GM23338 (cell line): ENCODE results near the gene DAB1. TPM values are rescaled to one million over a fixed set of nuclear protein-coding genes. Genes with fewer than 3 reads are reported as not detected.
A peak's percentile ranks its signal among the peaks of the same experiment; 100 is the strongest.

Experiments
- ATAC-seq: fragments of 200-7000 bp; cut with Tn5 transposase; 3 replicates; pipeline ENCODE4 v1.9.1; 2020
- DNase-seq: peaks from one replicate; pipeline ENCODE4 v3.0.0-alpha.2; 2015; ENCODE audit warnings: low spot score
- H2AFZ ChIP-seq: fragments of 200-600 bp; sonication (generic); 2 replicates; pipeline ENCODE4 v1.8.0; 2016; ENCODE audit warnings: antibody characterized with exemption, mild to moderate bottlenecking, moderate library complexity
- H3F3A ChIP-seq: fragments of 200-600 bp; sonication (generic); replicated peaks from 2 replicates; pipeline ENCODE4 v1.8.0; 2017; ENCODE audit warnings: antibody characterized with exemption, mixed run types, low read depth
- H3K27ac ChIP-seq: fragments of 200-600 bp; sonication (generic); 2 replicates; pipeline ENCODE4 v1.6.1; 2016; ENCODE audit warnings: low read depth
- H3K27me3 ChIP-seq: fragments of 200-600 bp; sonication (generic); 2 replicates; pipeline ENCODE4 v1.8.0; 2016; ENCODE audit warnings: mild to moderate bottlenecking, mixed run types, moderate library complexity; ENCODE audit not compliant: insufficient read depth
- H3K36me3 ChIP-seq: fragments of 200-600 bp; sonication (generic); 2 replicates; pipeline ENCODE4 v1.8.0; 2016; ENCODE audit warnings: mild to moderate bottlenecking; ENCODE audit not compliant: insufficient read depth
- H3K4me1 ChIP-seq: fragments of 200-600 bp; sonication (generic); 2 replicates; pipeline ENCODE4 v1.8.0; 2016; ENCODE audit warnings: mild to moderate bottlenecking, moderate library complexity; ENCODE audit not compliant: insufficient read depth
- H3K4me2 ChIP-seq: fragments of 200-600 bp; sonication (generic); 2 replicates; pipeline ENCODE4 v1.7.1; 2017; ENCODE audit warnings: mixed run types
- H3K4me3 ChIP-seq: fragments of 200-600 bp; sonication (generic); 2 replicates; pipeline ENCODE4 v1.6.1; 2016; ENCODE audit warnings: mixed run types
- H3K79me2 ChIP-seq: fragments of 200-600 bp; sonication (generic); replicated peaks from 2 replicates; pipeline ENCODE4 v1.8.0; 2017; ENCODE audit warnings: mild to moderate bottlenecking; ENCODE audit not compliant: insufficient read depth
- H3K9me2 ChIP-seq: fragments of 200-600 bp; sonication (generic); 2 replicates; pipeline ENCODE4 v1.8.0; 2017; ENCODE audit not compliant: insufficient read depth
- H4K20me1 ChIP-seq: fragments of 200-600 bp; sonication (generic); replicated peaks from 2 replicates; pipeline ENCODE4 v1.8.0; 2017; ENCODE audit warnings: mild to moderate bottlenecking; ENCODE audit not compliant: insufficient read depth
- H3K27ac Mint-ChIP-seq: 2 replicates; pipeline ENCODE4 v1.8.0; 2020; ENCODE audit warnings: inconsistent platforms, mild to moderate bottlenecking, moderate library complexity, mixed read lengths
- H3K27me3 Mint-ChIP-seq: 3 replicates; pipeline ENCODE4 v1.8.0; 2022; ENCODE audit warnings: low read depth, mild to moderate bottlenecking, moderate library complexity, mixed read lengths, inconsistent platforms; ENCODE audit not compliant: insufficient read depth, poor library complexity
- H3K36me3 Mint-ChIP-seq: 3 replicates; pipeline ENCODE4 v1.8.0; 2021; ENCODE audit warnings: low read depth, mild to moderate bottlenecking, inconsistent platforms, moderate library complexity, mixed read lengths
- H3K4me1 Mint-ChIP-seq: 3 replicates; pipeline ENCODE4 v1.8.0; 2020; ENCODE audit warnings: mild to moderate bottlenecking, inconsistent platforms, mixed read lengths
- H3K4me3 Mint-ChIP-seq: 3 replicates; pipeline ENCODE4 v1.8.0; 2021; ENCODE audit warnings: moderate library complexity, mild to moderate bottlenecking, inconsistent platforms, mixed read lengths
- H3K9me3 Mint-ChIP-seq: 3 replicates; pipeline ENCODE4 v1.8.0; 2020; ENCODE audit warnings: moderate library complexity, mild to moderate bottlenecking, inconsistent platforms, mixed read lengths
- CREB1 ChIP-seq: fragments of 250-450 bp; sonication (Bioruptor Pico); IDR thresholded peaks from 2 replicates; pipeline ENCODE4 v1.5.0; 2020; ENCODE audit warnings: low read depth, mild to moderate bottlenecking, moderate library complexity
- CTCF ChIP-seq, 2 experiments: fragments of 200-600 bp in 1 of 2; sonication (generic) in 1 of 2; conservative IDR thresholded peaks; 2 replicates each; pipeline versions ENCODE4 v1.5.1 to v1.6.1; 2016 to 2017; ENCODE audit warnings: antibody characterized with exemption in 2 of 2, low read depth in 2 of 2, mild to moderate bottlenecking in 2 of 2, moderate library complexity in 1 of 2
- ETS1 ChIP-seq: IDR thresholded peaks from 2 replicates; pipeline ENCODE4 v1.6.1; 2016; ENCODE audit warnings: antibody characterized with exemption
- EZH2 ChIP-seq: fragments of 200-600 bp; sonication (generic); IDR thresholded peaks from one replicate; pipeline ENCODE4 v1.8.0; 2017; ENCODE audit warnings: antibody characterized with exemption, mild to moderate bottlenecking, low read depth; ENCODE audit not compliant: unreplicated experiment
- EZH2phosphoT487 ChIP-seq: fragments of 200-600 bp; sonication (generic); IDR thresholded peaks from one replicate; pipeline ENCODE4 v1.8.1; 2018; ENCODE audit warnings: antibody characterized with exemption; ENCODE audit not compliant: unreplicated experiment
- NANOG ChIP-seq: IDR thresholded peaks from 2 replicates; pipeline ENCODE4 v1.6.1; 2016; ENCODE audit warnings: antibody characterized with exemption, borderline replicate concordance
- ZNF114 ChIP-seq: fragments of 250-450 bp; sonication (Bioruptor Pico); IDR thresholded peaks from 2 replicates; pipeline ENCODE4 v1.5.0; 2020; ENCODE audit warnings: mild to moderate bottlenecking, moderate library complexity
- ZNF462 ChIP-seq: fragments of 250-450 bp; sonication (Bioruptor Pico); IDR thresholded peaks from 2 replicates; pipeline ENCODE4 v1.5.0; 2020; ENCODE audit warnings: mild to moderate bottlenecking, moderate library complexity
- polyA plus RNA-seq: library from polyadenylated mRNA; unstranded; fragments of >200 nt; fragmentation: Nextera tagmentation; extraction: Ambion mirVana; gene quantifications from 2 replicates; pipeline ENCODE4 v1.2.1, GENCODE V29; 2016
- total RNA-seq: library from RNA; depleted of rRNA; stranded (reverse); fragments of >200 nt; shearing (Covaris generic); gene quantifications from 2 replicates; pipeline ENCODE4 v1.2.3, GENCODE V29; 2014

DAB1 gene
- total and polyA plus RNA-seq, 2 experiments from 2014 or later, result 12.8 to 14.5 TPM

- TF ChIP-seq ZNF462 (CRISPR knock-in tag) (no peak), ETS1 (no peak), NANOG (no peak), CREB1 (CRISPR knock-in tag) (no peak), ZNF114 (CRISPR knock-in tag) (no peak), EZH2phosphoT487 (no peak)
These were observed 82.1 kb downstream of the DAB1 start (continued) for GRCh38 chr1:57341721-57342120.

GRCh38 chr1:57340334-57341070 lies 83.4 kb downstream of the DAB1 start:
- H3K4me1 Mint-ChIP-seq, result peaks cover 15% of the 10 kb centered on the region

More at GRCh38 chr1:57340334-57341070, 83.4 kb downstream of the DAB1 start:
- Histone ChIP-seq H2AFZ (no peak overlapping the region), H3K79me2 (no peaks in the 10 kb centered on the region), H3K4me2 (no peak overlapping the region), H3K36me3 (no peaks in the 10 kb centered on the region), H3K4me3 (no peak overlapping the region), H3K4me1 (peaks cover 14% of the 10 kb centered on the region), H3K27me3 (no peaks in the 10 kb centered on the region), H3K9me2 (no peaks in the 10 kb centered on the region), H4K20me1 (no peaks in the 10 kb centered on the region), H3K27ac (no peak overlapping the region), H3F3A (no peaks in the 10 kb centered on the region)
- no peak overlapping the region for H3K27ac Mint-ChIP-seq
- DNase-seq (no peak), ATAC-seq (no peak)
- no peak overlapping the region for H3K4me3 Mint-ChIP-seq
- H3K36me3 Mint-ChIP-seq, result peaks cover 5% of the 10 kb centered on the region; the same call in 2 of the 3 replicates
- H3K9me3 Mint-ChIP-seq, result peaks cover 2% of the 10 kb centered on the region; the same call in 1 of the 3 replicates
- TF ChIP-seq EZH2 (no peak), CTCF (conservative IDR thresholded peaks at IDR 0.05; ENCODE audit: low read depth in 2 of 2) (peak in 1 of 2 experiments; percentile 21; a peak in 2 of 4 replicates)
- H3K27me3 Mint-ChIP-seq, result peaks cover 6% of the 10 kb centered on the region
